ENCODE measurements around the gene SETD5.
"Not testable (repeated sequence)": the region's sequence is repeated elsewhere in the genome, so short reads cannot be mapped to it uniquely, and the experiment has no call there.

SETD5 gene

DNA sequence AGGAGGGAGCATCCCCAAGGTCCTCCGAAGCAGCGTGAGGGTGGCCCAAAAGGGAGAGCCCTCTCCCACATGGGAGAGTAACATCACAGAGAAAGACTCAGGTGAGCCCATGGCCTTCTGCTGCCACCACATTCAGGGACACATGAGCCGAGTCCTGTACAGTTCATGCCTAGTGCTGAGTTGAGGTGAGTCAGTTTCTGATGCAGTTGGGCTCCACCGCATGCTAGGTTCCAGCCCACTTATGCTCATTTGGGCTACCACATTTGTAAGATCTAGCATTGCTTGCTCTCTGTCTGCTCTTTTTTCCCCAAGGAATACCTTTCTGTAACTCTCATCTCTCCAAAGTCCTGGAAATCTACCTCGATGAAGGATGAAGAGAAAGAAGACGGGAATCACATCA, 77.1 kb downstream of the SETD5 start:
- FAIRE-seq: no peak

GRCh38 chr3:9476935-9477334, 79.5 kb downstream of the SETD5 start:
- no peak for FAIRE-seq

- no peak for FAIRE-seq
Observed at GRCh38 chr3:9480265-9480664, 82.8 kb downstream of the SETD5 start.

DNA sequence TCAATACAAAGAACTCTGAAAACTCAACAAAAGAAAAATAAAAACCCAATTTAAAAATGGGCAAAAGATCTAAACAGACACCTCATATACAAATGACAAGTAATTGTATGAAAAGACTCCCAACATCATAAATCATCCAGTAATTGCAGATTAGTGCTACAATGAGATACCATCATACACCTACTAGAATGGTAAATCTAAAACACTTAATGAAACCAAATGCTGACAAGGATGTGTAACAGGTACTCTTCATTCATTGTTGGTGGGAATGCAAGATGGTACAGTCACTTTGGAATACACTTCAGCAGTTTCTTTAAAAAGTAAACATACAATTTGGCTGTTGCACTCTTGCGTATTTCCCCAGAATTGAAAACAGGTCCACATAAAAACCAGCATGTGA, 87.8 kb downstream of the SETD5 start:
- no peak for FAIRE-seq

DNA sequence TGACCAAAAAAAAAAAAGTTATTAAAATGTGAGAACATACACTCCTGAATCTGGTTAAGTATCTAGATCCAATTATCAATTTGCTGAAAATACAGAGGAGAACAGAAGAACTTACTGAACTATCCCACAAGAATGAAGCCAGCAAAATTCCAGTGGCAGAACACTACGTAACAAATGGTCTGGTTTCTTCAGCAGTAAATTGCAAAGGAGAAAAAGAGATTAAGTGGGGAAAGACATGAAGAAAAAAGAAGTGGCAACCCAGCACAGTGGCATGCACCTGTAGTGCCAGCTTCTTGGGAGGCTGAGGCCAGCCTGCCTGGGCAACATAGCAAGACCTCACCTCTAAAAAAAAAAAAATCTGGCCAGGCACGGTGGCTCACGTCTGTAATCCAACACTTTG, 94.1 kb downstream of the SETD5 start:
- FAIRE-seq: no peak

GRCh38 chr3:9494036-9494435, 96.6 kb downstream of the SETD5 start:
- FAIRE-seq: not testable (repeated sequence)

DNA sequence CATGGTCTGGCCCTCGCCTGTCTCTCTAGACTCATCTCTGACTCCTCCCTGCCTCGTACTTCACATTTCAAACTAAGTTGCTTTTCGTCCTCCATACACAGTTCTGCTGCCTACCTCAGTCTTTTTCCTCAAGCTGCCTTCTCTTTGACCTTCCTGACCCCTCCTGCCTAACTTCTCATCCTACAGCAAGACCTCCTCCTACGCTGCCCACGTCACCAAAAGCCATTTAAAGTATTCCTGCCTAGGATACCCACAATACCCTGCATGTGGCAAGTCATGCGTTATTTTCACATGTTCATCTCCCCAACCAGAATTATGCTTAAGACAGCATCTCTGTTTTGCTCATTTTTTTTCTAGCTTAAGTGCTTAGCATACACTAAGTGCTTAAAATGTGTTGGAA, 99.5 kb downstream of the SETD5 start:
- FAIRE-seq: no peak

GRCh38 chr3:9497821-9498565, 100.6 kb downstream of the SETD5 start:
- no peak for FAIRE-seq

DNA sequence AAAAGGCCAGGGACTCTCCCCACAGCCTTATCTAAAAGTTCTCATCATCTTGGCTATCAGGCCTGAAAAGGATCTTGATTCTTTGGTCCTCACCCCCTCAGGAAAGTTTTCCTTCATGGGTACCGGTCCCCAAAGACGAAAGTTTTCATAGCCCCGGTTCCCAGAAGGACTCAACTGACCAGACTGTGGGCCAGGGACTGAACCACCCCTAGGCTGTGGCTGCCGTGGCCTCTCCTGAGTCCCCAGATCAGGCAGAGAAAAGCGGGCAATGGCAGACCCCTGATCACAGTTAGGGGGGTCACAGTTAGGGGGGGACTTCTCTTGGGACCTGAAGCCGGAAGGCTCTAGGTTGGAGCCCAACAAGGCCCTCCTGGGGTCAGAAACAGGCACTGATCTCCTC, 101.4 kb downstream of the SETD5 start:
- FAIRE-seq: no peak

GRCh38 chr3:9499455-9500107, 102.2 kb downstream of the SETD5 start:
- no peak for FAIRE-seq

GRCh38 chr3:9500108-9501050, 103.0 kb downstream of the SETD5 start:
- no peak for FAIRE-seq

DNA sequence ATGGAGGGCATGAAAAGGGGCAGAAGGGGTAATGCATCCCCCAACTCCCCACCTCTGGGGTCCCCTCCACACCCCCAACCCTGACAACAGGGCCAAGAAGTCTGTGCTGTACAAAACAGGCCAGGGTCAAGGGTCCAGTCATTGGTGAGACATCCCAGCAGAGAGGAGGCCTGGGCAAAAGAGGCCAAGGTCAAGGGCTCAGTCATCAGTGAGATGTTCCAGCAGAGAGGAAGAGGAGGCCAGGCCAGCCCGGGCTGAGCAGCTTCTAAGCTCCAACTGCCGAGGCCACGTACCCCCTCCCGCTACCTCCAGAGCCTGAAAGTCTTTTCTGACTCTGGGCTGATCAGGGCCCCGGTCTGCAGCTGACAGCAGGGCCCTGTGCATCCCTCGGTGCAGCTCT, 103.8 kb downstream of the SETD5 start:
- FAIRE-seq: no peak

DNA sequence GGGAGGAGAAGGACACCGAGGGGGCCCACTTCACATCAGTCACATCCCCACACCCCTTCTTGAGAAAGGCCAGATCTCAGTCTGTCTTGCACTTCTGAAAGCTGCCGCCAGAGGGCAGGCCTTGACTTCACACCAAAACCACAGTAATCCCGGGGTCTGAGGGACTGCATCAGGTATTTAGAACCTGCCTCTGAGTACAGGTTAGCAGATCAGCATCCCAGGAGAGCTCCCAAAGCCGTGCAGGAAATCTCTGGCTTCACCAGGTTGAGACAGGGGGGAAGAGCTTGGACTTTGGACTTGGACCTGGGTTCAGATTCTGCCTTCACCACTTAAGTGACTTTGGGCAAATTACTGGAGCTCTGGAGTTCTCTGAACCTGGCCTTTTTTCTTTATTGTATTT, 105.9 kb downstream of the SETD5 start:
- FAIRE-seq: no peak

GRCh38 chr3:9507586-9508578, 110.5 kb downstream of the SETD5 start:
- FAIRE-seq: no peak

DNA sequence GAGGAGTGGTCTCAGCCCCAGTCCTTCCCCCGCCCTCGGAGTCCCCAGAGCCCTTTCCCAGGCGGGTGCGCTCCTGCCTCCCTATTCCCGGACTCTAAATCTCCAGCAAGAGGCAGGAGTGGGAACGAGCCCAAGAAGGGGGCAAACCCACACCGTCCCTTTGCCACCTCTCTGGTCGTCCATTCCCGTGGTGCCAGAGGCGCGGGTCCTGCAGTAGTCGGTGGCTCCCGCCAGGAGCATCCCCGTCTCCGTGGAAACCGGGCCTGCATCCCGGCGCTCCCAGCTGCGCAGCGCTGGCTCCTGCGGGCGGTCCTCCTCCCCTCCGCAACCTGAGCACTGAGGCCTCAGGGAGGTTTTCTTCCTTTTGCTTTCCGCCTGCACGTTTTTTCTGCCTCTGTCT, 111.4 kb downstream of the SETD5 start:
- no peak for FAIRE-seq

GRCh38 chr3:9512456-9513045, 115.1 kb downstream of the SETD5 start:
- no peak for FAIRE-seq

GRCh38 chr3:9514306-9514705, 116.9 kb downstream of the SETD5 start:
- FAIRE-seq: no peak

DNA sequence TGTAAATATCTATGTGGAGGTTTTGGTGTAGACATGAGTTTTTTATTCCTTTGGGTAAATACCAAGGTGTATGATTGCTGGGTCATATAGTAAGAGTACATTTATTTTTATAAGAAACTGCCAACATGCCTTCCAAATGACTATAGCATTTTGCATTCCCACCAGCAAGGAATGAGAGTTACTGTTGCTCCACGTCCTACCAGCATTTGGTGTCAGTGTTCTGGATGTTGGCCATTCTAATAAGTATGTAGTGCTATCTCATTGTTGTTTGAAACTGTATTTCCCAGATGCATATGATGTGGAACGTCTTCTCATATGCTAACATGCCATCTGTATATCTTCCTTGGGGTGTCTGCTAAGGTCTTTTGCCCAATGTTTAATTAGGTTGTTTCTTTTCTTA, 117.5 kb downstream of the SETD5 start:
- no peak for FAIRE-seq

DNA sequence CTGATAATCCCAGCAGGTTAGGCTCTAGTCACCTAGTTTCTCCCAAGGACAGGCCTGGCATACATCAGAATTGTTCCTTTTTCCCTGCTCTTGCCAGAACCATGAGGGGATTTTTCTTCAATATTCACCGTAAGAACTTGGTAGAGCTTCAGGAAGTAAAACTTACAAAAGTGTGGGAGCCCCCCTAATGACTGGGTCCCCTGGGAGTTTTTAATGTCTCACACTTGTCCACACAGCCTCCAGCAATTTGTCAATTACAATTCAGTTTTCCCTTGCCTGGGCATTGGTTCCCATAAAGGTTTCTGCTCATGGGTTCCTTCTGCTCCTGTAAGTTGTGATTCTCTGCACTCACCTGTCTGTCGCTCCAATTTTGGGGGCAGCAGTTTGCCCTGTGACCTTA, 127.7 kb downstream of the SETD5 start:
- no peak for FAIRE-seq

Measured in A204.1 (cell line).